K562 (cell line): Measurements from ENCODE around the gene RPS6KA4. TPM values are rescaled to one million over a fixed set of nuclear protein-coding genes. Genes with fewer than 3 reads are reported as not detected.

Experiments
- ATAC-seq: fragments of 200-7000 bp; cut with Tn5 transposase; 3 replicates; pipeline ENCODE4 v1.9.1; 2020; ENCODE audit warnings: moderate library complexity
- BruUV-seq: library from RNA; stranded (reverse); fragments of 400-500 nt; replicated peaks from 2 replicates; lab custom pipeline; 2021; lab: Mats Ljungman, UMichigan
- CTCF ChIA-PET: fragments of 300-600 bp; formaldehyde crosslinking; extraction: SDS; loops from one replicate; lab custom pipeline; 2021; ENCODE audit warnings: low intra/inter-chr PET ratio; lab: Yijun Ruan, JAX
- POLR2A ChIA-PET: fragments of 300-600, 350-650 bp; sonication (Branson Sonifier 250); formaldehyde crosslinking; extraction: SDS; loops from one replicate; lab custom pipeline; 2021; ENCODE audit warnings: antibody characterized with exemption, inconsistent platforms; lab: Yijun Ruan, JAX
- DNase-seq, 4 experiments: peaks; one replicate each; pipeline versions ENCODE4 v3.0.0 to v3.0.0-alpha.2; 2011 to 2018; ENCODE audit warnings: low spot score in 3 of 4, mixed read lengths in 3 of 4; ENCODE audit errors: extremely low read depth in 1 of 4
- FAIRE-seq: peaks from 2 replicates; lab custom pipeline; 2011; peaks lifted over from hg19 to GRCh38; lab: Jason Lieb, UNC
- H2AFZ ChIP-seq: 2 replicates; pipeline ENCODE4 v1.6.0; 2011; ENCODE audit warnings: low read depth, low read length, control low read depth, inconsistent platforms
- H3K27ac ChIP-seq: fragments of 200-600 bp; 3 replicates; pipeline ENCODE4 v1.8.0; 2011; ENCODE audit warnings: low read depth, mild to moderate bottlenecking, control low read depth, inconsistent platforms, low read length, moderate library complexity, mixed read lengths; ENCODE audit errors: extremely low read depth
- H3K27me3 ChIP-seq, 2 experiments: fragments of 300-600 bp in 1 of 2; 2 replicates in 1 of 2; 3 replicates in 1 of 2; pipeline versions ENCODE4 v1.6.0 to v1.8.0; 2011; ENCODE audit warnings: inconsistent platforms in 2 of 2, low read length in 2 of 2, mild to moderate bottlenecking in 1 of 2, mixed read lengths in 1 of 2, moderate library complexity in 1 of 2; ENCODE audit not compliant: control insufficient read depth in 2 of 2, insufficient read depth in 2 of 2
- H3K36me3 ChIP-seq: fragments of 300-600 bp; 3 replicates; pipeline ENCODE4 v1.8.0; 2011; ENCODE audit warnings: mild to moderate bottlenecking, low read length, inconsistent platforms; ENCODE audit not compliant: control insufficient read depth, insufficient read depth
- H3K4me1 ChIP-seq, 2 experiments: fragments of 200-600 bp in 1 of 2; replicated peaks in 1 of 2; 2 replicates in 1 of 2; 3 replicates in 1 of 2; pipeline versions ENCODE4 v1.5.1 to v1.8.0; 2011; ENCODE audit warnings: inconsistent platforms in 2 of 2, low read length in 2 of 2, mild to moderate bottlenecking in 1 of 2, mixed read lengths in 1 of 2, moderate library complexity in 1 of 2; ENCODE audit not compliant: control insufficient read depth in 2 of 2, insufficient read depth in 2 of 2
- H3K4me2 ChIP-seq: 2 replicates; pipeline ENCODE4 v1.6.1; 2011; ENCODE audit warnings: low read length, control low read depth, inconsistent platforms, mixed read lengths; ENCODE audit not compliant: insufficient read depth
- H3K4me3 ChIP-seq: fragments of 200-600 bp; sonication (generic), shearing (Covaris generic); 2 replicates; pipeline ENCODE4 v1.5.1; 2016; ENCODE audit warnings: control low read depth, inconsistent platforms
- H3K79me2 ChIP-seq: fragments of 200-600 bp; 3 replicates; pipeline ENCODE4 v1.8.0; 2011; ENCODE audit warnings: low read length, inconsistent platforms; ENCODE audit not compliant: control insufficient read depth, insufficient read depth
- H3K9ac ChIP-seq, 2 experiments: 2 replicates each; pipeline versions ENCODE4 v1.6.0 to v1.6.1; 2011; ENCODE audit warnings: low read depth in 2 of 2, low read length in 2 of 2, control low read depth in 1 of 2, inconsistent platforms in 1 of 2, mild to moderate bottlenecking in 1 of 2, mixed read lengths in 1 of 2; ENCODE audit not compliant: insufficient read depth in 1 of 2
- H3K9me1 ChIP-seq: one replicate; pipeline ENCODE4 v1.6.0; 2011; ENCODE audit warnings: inconsistent platforms, mild to moderate bottlenecking, low read length, moderate library complexity; ENCODE audit not compliant: control insufficient read depth, insufficient read depth
- H3K9me3 ChIP-seq: replicated peaks from 2 replicates; pipeline ENCODE4 v1.5.1; 2011; ENCODE audit warnings: low read depth, low read length, inconsistent platforms; ENCODE audit not compliant: control insufficient read depth, insufficient read depth
- H4K20me1 ChIP-seq: replicated peaks from 2 replicates; pipeline ENCODE4 v1.6.1; 2011; ENCODE audit warnings: low read length, inconsistent platforms, mixed read lengths; ENCODE audit not compliant: control insufficient read depth, insufficient read depth
- ELF1 ChIP-seq: fragments of 200-800 bp; sonication (Bioruptor generic); IDR thresholded peaks from 2 replicates; pipeline ENCODE4 v1.6.1; 2016; ENCODE audit warnings: missing genetic modification characterization, missing compliant biosample characterization
- FOXA3 ChIP-seq, 2 experiments: fragments of 450-650 bp in 1 of 2; sonication (generic) in 1 of 2; formaldehyde crosslinking; IDR thresholded peaks in 1 of 2; conservative IDR thresholded peaks in 1 of 2; 2 replicates each; pipeline versions ENCODE4 v1.4.0 to v1.8.0; 2020 to 2022; ENCODE audit warnings: mild to moderate bottlenecking in 2 of 2, missing genetic modification reagents in 1 of 2
- ILK ChIP-seq: fragments of 450-650 bp; IDR thresholded peaks from 2 replicates; pipeline ENCODE4 v1.6.1; 2016; ENCODE audit warnings: missing genetic modification characterization, low read depth, mild to moderate bottlenecking, missing compliant biosample characterization, moderate library complexity, borderline replicate concordance
- KLF13 ChIP-seq: fragments of 450-650 bp; IDR thresholded peaks from 2 replicates; pipeline ENCODE4 v1.6.1; 2016; ENCODE audit warnings: missing genetic modification characterization, low read depth, mild to moderate bottlenecking, missing compliant biosample characterization, moderate library complexity, borderline replicate concordance
- L3MBTL2 ChIP-seq: fragments of 450-650 bp; IDR thresholded peaks from 2 replicates; pipeline ENCODE4 v1.6.1; 2016; ENCODE audit warnings: mild to moderate bottlenecking, moderate library complexity
- MTA3 ChIP-seq: fragments of 450-650 bp; formaldehyde crosslinking; IDR thresholded peaks from 2 replicates; pipeline ENCODE4 v1.6.1; 2017; ENCODE audit warnings: mild to moderate bottlenecking, borderline replicate concordance
- PTTG1 ChIP-seq: fragments of 450-650 bp; IDR thresholded peaks from 2 replicates; pipeline ENCODE4 v1.6.1; 2016; ENCODE audit warnings: low read depth, mild to moderate bottlenecking, missing genetic modification characterization, missing compliant biosample characterization
- RBM14 ChIP-seq: fragments of 200-400 bp; formaldehyde crosslinking; IDR thresholded peaks from 2 replicates; pipeline ENCODE4 v1.6.1; 2018; ENCODE audit warnings: low read depth, mild to moderate bottlenecking, low read length, moderate library complexity, borderline replicate concordance; ENCODE audit not compliant: insufficient read depth
- SMARCB1 ChIP-seq: IDR thresholded peaks from 2 replicates; pipeline ENCODE4 v1.6.1; 2011; ENCODE audit warnings: improper control_type of control experiment, low read depth; ENCODE audit not compliant: insufficient read length
- SP1 ChIP-seq: sonication (generic); formaldehyde crosslinking; IDR thresholded peaks from 2 replicates; pipeline ENCODE4 v1.8.1; 2022; ENCODE audit warnings: mild to moderate bottlenecking, missing genetic modification reagents
- TAF1 ChIP-seq: IDR thresholded peaks from 2 replicates; pipeline ENCODE4 v1.6.1; 2011; ENCODE audit warnings: mild to moderate bottlenecking, low read length, moderate library complexity; ENCODE audit not compliant: insufficient read depth, control insufficient read depth, severe bottlenecking; ENCODE audit errors: extremely low read depth
- TCFL5 ChIP-seq: fragments of 250-450 bp; sonication (Bioruptor Pico); conservative IDR thresholded peaks from 2 replicates; pipeline ENCODE4 v1.6.1; 2021; ENCODE audit warnings: mild to moderate bottlenecking, moderate library complexity, matching md5 sums
- ZBTB5 ChIP-seq: fragments of 450-650 bp; IDR thresholded peaks from 2 replicates; pipeline ENCODE4 v1.6.1; 2017; ENCODE audit warnings: antibody characterized with exemption
- ZBTB7A ChIP-seq: IDR thresholded peaks from 2 replicates; pipeline ENCODE4 v1.6.1; 2011; ENCODE audit warnings: low read depth, mild to moderate bottlenecking, low read length, moderate library complexity, borderline replicate concordance; ENCODE audit not compliant: control insufficient read depth
- ZNF263 ChIP-seq: sonication (generic); formaldehyde crosslinking; IDR thresholded peaks from 2 replicates; pipeline ENCODE4 v1.8.0; 2022; ENCODE audit warnings: mild to moderate bottlenecking, missing genetic modification reagents, borderline replicate concordance
- ZNF644 ChIP-seq: fragments of 200-800 bp; sonication (Bioruptor generic); IDR thresholded peaks from 2 replicates; pipeline ENCODE4 v1.6.1; 2016; ENCODE audit warnings: low read depth, missing genetic modification characterization, missing compliant biosample characterization
- WGBS: fragments of 100-300 bp; shearing (Covaris generic); methylation state at CpG from one replicate; pipeline ENCODE4 v1.1.6; 2016; ENCODE audit warnings: low coverage, mixed read lengths; ENCODE audit not compliant: insufficient coverage; ENCODE audit errors: missing lambda C conversion rate; 5-methylcytosine and 5-hydroxymethylcytosine counted together
- in situ Hi-C: fragments of 300-500 bp; cut with MboI; formaldehyde crosslinking; loops from 4 replicates; pipeline ENCODE4 v1.15.0; 2018; ENCODE audit warnings: inconsistent platforms, mixed read lengths
- intact Hi-C: fragments of 100-400 bp; cut with micrococcal nuclease; formaldehyde crosslinking; loops from 2 replicates; pipeline ENCODE4 v1.14.2; 2022
- polyA plus RNA-seq, 8 experiments: library from polyadenylated mRNA; depleted of rRNA in 4 of 8; stranded (reverse) in 5 of 8; unstranded in 3 of 8; fragments of >200 nt; fragmentation: Nextera tagmentation in 2 of 8; fragmentation: Illumina TruSeq in 1 of 8; extraction: Ambion mirVana in 2 of 8; extraction: Trizol in 1 of 8; gene quantifications; 2 replicates each; pipeline versions ENCODE4 v1.2.1 to v1.2.3, GENCODE V29; 2011 to 2014; ENCODE audit warnings: inconsistent platforms in 1 of 8, missing spikeins in 1 of 8
- total RNA-seq, 7 experiments: library from RNA; depleted of rRNA in 6 of 7; stranded (reverse); fragments of >200 nt in 6 of 7; fragmentation: Illumina TruSeq in 2 of 7; extraction: Trizol in 2 of 7; gene quantifications; 2 replicates each; pipeline versions ENCODE4 v1.2.1 to v1.2.3, GENCODE V29; 2011 to 2021; ENCODE audit warnings: low replicate concordance in 1 of 7
- TF ChIP-seq, protein P1 (sequence below): sonication (generic); formaldehyde crosslinking; IDR thresholded peaks from 2 replicates; pipeline ENCODE4 v1.8.1; 2023; ENCODE audit warnings: mild to moderate bottlenecking, missing genetic modification reagents

RPS6KA4 gene
- total and polyA plus RNA-seq, 9 of the 15 experiments (the other 6 are each of a cell fraction or from before 2014, with no cell fraction given), result 0.15 to 23.8 (median 9.8) TPM

GRCh38 chr11:64340671-64341335, 18.2 kb upstream of the RPS6KA4 start:
- Histone ChIP-seq H3K27me3 (no peaks in the 10 kb centered on the region), H3K9me1 (no peaks in the 10 kb centered on the region), H3K9me3 (no peaks in the 10 kb centered on the region), H3K9ac (peak overlapping the region; percentile 36 to 77; a peak in 3 of 4 replicates), H4K20me1 (no peaks in the 10 kb centered on the region; the same call in 1 of the 2 replicates), H3K4me3 (peak overlapping the region; percentile 28), H3K4me2 (peak overlapping the region; percentile 75), H2AFZ (peak overlapping the region; percentile 86), H3K27ac (no peak overlapping the region; the same call in 2 of the 3 replicates), H3K4me1 (peaks cover 25 to 64% of the 10 kb centered on the region in 2 experiments; a peak in 4 of 5 replicates), H3K36me3 (no peaks in the 10 kb centered on the region), H3K79me2 (no peaks in the 10 kb centered on the region)
- ATAC-seq, result peak; percentile 63
- POLR2A ChIA-PET, result interaction anchor here (0.6 to 2.6 kb wide), 10 partner anchors 9 to 785 kb away, joined by 3 to 20 read pairs (median 3); partner anchors contain the start of genes PRDX5 and TRMT112
- BruUV-seq, result no TSS peak
- no peak for FAIRE-seq
- DNase-seq, result peak; percentile 66 to 83 (median 80)
- CTCF ChIA-PET, result no interaction called here
- in situ Hi-C loops (no loop called here), intact Hi-C loops (no loop called here)
- 9% methylated on average over 12 of the region's 33 CpGs for WGBS
- TF ChIP-seq SMARCB1, result no peak
- no peak for TF ChIP-seq ELF1
- no peak for TF ChIP-seq L3MBTL2
- peak; percentile 49; the same call in 1 of the 2 replicates for TF ChIP-seq ZBTB7A
- TF ChIP-seq FOXA3 (CRISPR knock-in tag; conservative IDR thresholded peaks at IDR 0.05 in 1 of 2, IDR thresholded peaks at IDR 0.05 in 1 of 2), result 0 out of 4 replicates have a peak, but pooled peaks of 1 of the 2 experiments have one; percentile 21
- no peak for TF ChIP-seq RBM14
- TF ChIP-seq, protein P1, sequence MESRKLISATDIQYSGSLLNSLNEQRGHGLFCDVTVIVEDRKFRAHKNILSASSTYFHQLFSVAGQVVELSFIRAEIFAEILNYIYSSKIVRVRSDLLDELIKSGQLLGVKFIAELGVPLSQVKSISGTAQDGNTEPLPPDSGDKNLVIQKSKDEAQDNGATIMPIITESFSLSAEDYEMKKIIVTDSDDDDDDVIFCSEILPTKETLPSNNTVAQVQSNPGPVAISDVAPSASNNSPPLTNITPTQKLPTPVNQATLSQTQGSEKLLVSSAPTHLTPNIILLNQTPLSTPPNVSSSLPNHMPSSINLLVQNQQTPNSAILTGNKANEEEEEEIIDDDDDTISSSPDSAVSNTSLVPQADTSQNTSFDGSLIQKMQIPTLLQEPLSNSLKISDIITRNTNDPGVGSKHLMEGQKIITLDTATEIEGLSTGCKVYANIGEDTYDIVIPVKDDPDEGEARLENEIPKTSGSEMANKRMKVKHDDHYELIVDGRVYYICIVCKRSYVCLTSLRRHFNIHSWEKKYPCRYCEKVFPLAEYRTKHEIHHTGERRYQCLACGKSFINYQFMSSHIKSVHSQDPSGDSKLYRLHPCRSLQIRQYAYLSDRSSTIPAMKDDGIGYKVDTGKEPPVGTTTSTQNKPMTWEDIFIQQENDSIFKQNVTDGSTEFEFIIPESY (CRISPR knock-in tag), result peak; percentile 50; the same call in 1 of the 2 replicates
- peak; percentile 36; the same call in 1 of the 2 replicates for TF ChIP-seq SP1 (CRISPR knock-in tag)
- TF ChIP-seq TCFL5, result no peak
- TF ChIP-seq ZNF263 (CRISPR knock-in tag), result peak; percentile 45; the same call in 1 of the 2 replicates
- no peak for TF ChIP-seq ILK (tag)
- TF ChIP-seq ZBTB5, result no peak
- no peak for TF ChIP-seq ZNF644 (tag)
- TF ChIP-seq PTTG1 (tag), result no peak
- 0 out of 2 replicates have a peak, but pooled peaks have one; percentile 30 for TF ChIP-seq MTA3
- no peak for TF ChIP-seq KLF13 (tag)
- no peak for TF ChIP-seq TAF1
